Dedifferentiated amniotic fluid mesenchymal stem cell (primary cell): ENCODE data around the gene RSPRY1.

Experiments used
- DNase-seq: peaks from one replicate; pipeline ENCODE4 v3.0.0-alpha.2; 2016; ENCODE audit errors: extremely low spot score

Gene RSPRY1

GRCh38 chr16:57152096-57153093 is 33.7 kb upstream of the RSPRY1 start:
- DNase-seq: no peak

GRCh38 chr16:57153841-57154240 is 32.3 kb upstream of the RSPRY1 start:
- no peak for DNase-seq

GRCh38 chr16:57155702-57156350 is 30.3 kb upstream of the RSPRY1 start:
- no peak for DNase-seq

- DNase-seq: no peak
Observed at GRCh38 chr16:57156351-57156703, 29.8 kb upstream of the RSPRY1 start.

- DNase-seq: no peak
Observed at GRCh38 chr16:57157533-57157932, 28.6 kb upstream of the RSPRY1 start.

GRCh38 chr16:57159447-57159846 is 26.7 kb upstream of the RSPRY1 start:
- DNase-seq: no peak

- no peak for DNase-seq
Observed at GRCh38 chr16:57163842-57164241, 22.3 kb upstream of the RSPRY1 start.

GRCh38 chr16:57165483-57165882 is 20.6 kb upstream of the RSPRY1 start:
- no peak for DNase-seq

- DNase-seq: no peak
Observed at GRCh38 chr16:57165938-57166337, 20.2 kb upstream of the RSPRY1 start.

- no peak for DNase-seq
Observed at GRCh38 chr16:57166451-57166850, 19.7 kb upstream of the RSPRY1 start.

GRCh38 chr16:57166951-57167350 is 19.2 kb upstream of the RSPRY1 start:
- no peak for DNase-seq

- no peak for DNase-seq
Observed at GRCh38 chr16:57167538-57167937, 18.6 kb upstream of the RSPRY1 start.

- peak; percentile 70 for DNase-seq
Observed at GRCh38 chr16:57167953-57168352, 18.2 kb upstream of the RSPRY1 start.

- DNase-seq: no peak
Observed at GRCh38 chr16:57169327-57169726, 16.8 kb upstream of the RSPRY1 start.

- DNase-seq: no peak
Observed at GRCh38 chr16:57172721-57173290, 13.3 kb upstream of the RSPRY1 start.

- peak; percentile 39 for DNase-seq
Observed at GRCh38 chr16:57175896-57176295, 10.2 kb upstream of the RSPRY1 start.

GRCh38 chr16:57178196-57178595 is 7.9 kb upstream of the RSPRY1 start:
- DNase-seq: no peak

- DNase-seq: no peak
Observed at GRCh38 chr16:57178793-57179212, 7.3 kb upstream of the RSPRY1 start.

GRCh38 chr16:57179215-57179828 is 6.8 kb upstream of the RSPRY1 start:
- DNase-seq: no peak

- no peak for DNase-seq
Observed at GRCh38 chr16:57184113-57184512, 2.0 kb upstream of the RSPRY1 start.

GRCh38 chr16:57184887-57185445 is 1.2 kb upstream of the RSPRY1 start:
- no peak for DNase-seq

- DNase-seq: peak; percentile 45
Observed at GRCh38 chr16:57185446-57185944, 634 bp upstream of the RSPRY1 start.
